Activated CD4-positive, alpha-beta T cell treated with anti-CD3 and anti-CD28 coated beads for 36 hours (primary cell): ENCODE results near the gene MAGI3. TPM values are rescaled to one million over a fixed set of nuclear protein-coding genes. Genes with fewer than 3 reads are reported as not detected.
"Not testable (repeated sequence)": the region's sequence is repeated elsewhere in the genome, so short reads cannot be mapped to it uniquely, and the experiment has no call there.

Experiments
- ATAC-seq: fragments of 200-7000 bp; cut with Tn5 transposase; one replicate; pipeline ENCODE4 v1.10.0; 2021; ENCODE audit warnings: mild to moderate bottlenecking, moderate library complexity
- CTCF ChIA-PET: fragments of 350-600 bp; sonication (Branson Sonifier 250); formaldehyde crosslinking; loops from one replicate; lab custom pipeline; 2021; ENCODE audit warnings: antibody characterized with exemption; lab: Charles Lee
- POLR2A ChIA-PET: fragments of 350-600 bp; sonication (Branson Sonifier 250); formaldehyde crosslinking; loops from one replicate; lab custom pipeline; 2021; ENCODE audit warnings: antibody characterized with exemption, inconsistent platforms; lab: Charles Lee
- DNase-seq: peaks from one replicate; pipeline ENCODE4 v3.0.0-alpha.2; 2020
- H3K27ac Mint-ChIP-seq: one replicate; pipeline ENCODE4 v1.8.0; 2021; ENCODE audit warnings: mixed read lengths
- H3K27me3 Mint-ChIP-seq: one replicate; pipeline ENCODE4 v1.8.0; 2021; ENCODE audit warnings: mixed read lengths
- H3K36me3 Mint-ChIP-seq: one replicate; pipeline ENCODE4 v1.8.0; 2021; ENCODE audit warnings: low read depth, mixed read lengths
- H3K4me1 Mint-ChIP-seq: one replicate; pipeline ENCODE4 v1.8.0; 2021; ENCODE audit warnings: mixed read lengths
- H3K4me3 Mint-ChIP-seq: one replicate; pipeline ENCODE4 v1.8.0; 2021; ENCODE audit warnings: mild to moderate bottlenecking, moderate library complexity, mixed read lengths
- H3K9me3 Mint-ChIP-seq: one replicate; pipeline ENCODE4 v1.8.0; 2021; ENCODE audit warnings: low read depth, mixed read lengths
- intact Hi-C, 2 experiments: fragments of 100-400 bp; cut with DNase I in 1 of 2; cut with micrococcal nuclease in 1 of 2; formaldehyde crosslinking; loops; one replicate each; pipeline versions ENCODE4 v1.14.2 to v1.15.1; 2022 to 2024; cut with DNase I, micrococcal nuclease
- total RNA-seq, 2 experiments: library from RNA; stranded (reverse); gene quantifications; one replicate each; pipeline ENCODE4 v1.2.3, GENCODE V29; 2021

The MAGI3 gene
- total RNA-seq, 2 experiments from 2014 or later: 6.4 to 6.7 TPM

GRCh38 chr1:113399062-113399583, 8.8 kb downstream of the MAGI3 start:
- H3K4me3 Mint-ChIP-seq: no peak overlapping the region
- CTCF ChIA-PET: interaction anchor here (0.6 to 1.1 kb wide), 2 partner anchors 12 to 580 kb away, joined by 3 to 4 read pairs; partner anchors contain the start of gene OLFML3
- peaks cover 2% of the 10 kb centered on the region for H3K27me3 Mint-ChIP-seq
- ATAC-seq (no peak), DNase-seq (no peak)
- no peak overlapping the region for H3K27ac Mint-ChIP-seq
- intact Hi-C loops: loop anchor here in 1 of 2 experiments (10.0 kb wide), 1 partner anchor 546 kb away; no protein-coding TSS in a partner anchor
- POLR2A ChIA-PET: no interaction called here
- H3K36me3 Mint-ChIP-seq: no peaks in the 10 kb centered on the region
- no peaks in the 10 kb centered on the region for H3K9me3 Mint-ChIP-seq
- H3K4me1 Mint-ChIP-seq: peaks cover 8% of the 10 kb centered on the region

GRCh38 chr1:113401067-113401466, 10.8 kb downstream of the MAGI3 start:
- peaks cover 10% of the 10 kb centered on the region for H3K4me1 Mint-ChIP-seq
- POLR2A ChIA-PET: no interaction called here
- H3K27me3 Mint-ChIP-seq: peaks cover 2% of the 10 kb centered on the region
- intact Hi-C loops: no loop called here
- no peak for ATAC-seq
- no peak overlapping the region for H3K27ac Mint-ChIP-seq
- no peak for DNase-seq
- H3K36me3 Mint-ChIP-seq: no peaks in the 10 kb centered on the region
- CTCF ChIA-PET: interaction anchor here (0.6 to 1.0 kb wide), 2 partner anchors 262 to 352 kb away, joined by 3 read pairs; no protein-coding TSS in a partner anchor
- H3K4me3 Mint-ChIP-seq: no peak overlapping the region
- H3K9me3 Mint-ChIP-seq: no peaks in the 10 kb centered on the region

- Mint-ChIP-seq H3K27me3 (peaks cover 2% of the 10 kb centered on the region), H3K4me3 (no peak overlapping the region), H3K4me1 (peaks cover 8% of the 10 kb centered on the region), H3K36me3 (no peaks in the 10 kb centered on the region), H3K27ac (no peak overlapping the region), H3K9me3 (no peaks in the 10 kb centered on the region)
- intact Hi-C loops: no loop called here
- CTCF ChIA-PET: interaction anchor here (1.0 to 1.1 kb wide), 2 partner anchors 21 to 262 kb away, joined by 3 to 4 read pairs; no protein-coding TSS in a partner anchor
- DNase-seq (no peak), ATAC-seq (no peak)
- POLR2A ChIA-PET: no interaction called here
Observed at GRCh38 chr1:113401728-113402127, 11.4 kb downstream of the MAGI3 start.

DNA sequence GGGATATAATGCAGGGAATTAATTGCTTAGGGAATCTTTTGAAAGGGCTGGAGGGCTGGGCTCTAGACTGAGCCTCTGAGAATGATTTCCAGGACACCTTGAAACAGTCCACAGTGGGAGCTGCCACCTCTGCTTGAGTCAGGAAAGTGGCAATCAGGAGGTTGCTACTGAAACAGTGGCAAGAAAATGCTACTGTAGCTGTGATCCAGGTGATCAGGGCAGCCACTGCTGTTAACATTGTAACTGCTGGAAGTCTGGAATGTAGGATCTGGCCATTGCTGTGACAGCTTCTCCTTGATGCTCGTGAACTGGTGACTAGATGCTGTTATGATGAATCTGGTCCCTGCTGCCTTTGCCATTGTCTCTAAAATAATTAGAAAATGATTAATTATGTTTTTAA, 12.8 kb downstream of the MAGI3 start:
- DNase-seq: no peak
- Mint-ChIP-seq H3K9me3 (no peaks in the 10 kb centered on the region), H3K4me1 (peaks cover 9% of the 10 kb centered on the region), H3K27me3 (no peaks in the 10 kb centered on the region), H3K36me3 (no peaks in the 10 kb centered on the region), H3K27ac (no peak overlapping the region), H3K4me3 (no peak overlapping the region)
- POLR2A ChIA-PET: interaction anchor here (0.6 kb wide), 1 partner anchor 268 kb away, joined by 4 read pairs; no protein-coding TSS in a partner anchor
- intact Hi-C loops: no loop called here
- no peak for ATAC-seq
- CTCF ChIA-PET: interaction anchor here (0.5 to 1.2 kb wide), 2 partner anchors 9 to 146 kb away, joined by 4 read pairs; no protein-coding TSS in a partner anchor

DNA sequence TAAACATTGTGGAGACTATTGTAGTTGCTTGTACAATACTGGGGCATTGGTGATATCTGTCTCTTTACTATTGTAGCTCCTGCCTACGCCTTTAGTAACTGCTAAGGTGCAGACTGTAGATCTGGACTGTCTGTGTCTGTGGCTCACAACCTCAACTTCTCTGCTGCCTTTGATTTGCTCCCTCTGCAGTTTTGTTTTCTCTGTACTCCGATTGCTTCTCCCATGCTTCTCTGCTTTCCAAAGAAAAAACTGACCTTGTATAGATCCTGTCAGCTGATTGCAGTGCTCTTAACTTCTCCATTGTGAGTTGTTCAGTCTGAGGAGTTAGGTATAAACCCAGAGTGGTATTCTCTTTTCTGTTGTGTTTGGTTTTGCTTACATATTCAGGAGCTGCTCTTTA, 15.3 kb downstream of the MAGI3 start:
- Mint-ChIP-seq H3K4me1 (peaks cover 10% of the 10 kb centered on the region), H3K27me3 (no peaks in the 10 kb centered on the region), H3K9me3 (no peaks in the 10 kb centered on the region), H3K4me3 (no peak overlapping the region), H3K36me3 (no peaks in the 10 kb centered on the region), H3K27ac (no peak overlapping the region)
- CTCF ChIA-PET: interaction anchor here (0.8 kb wide), 1 partner anchor 34 kb away, joined by 3 read pairs; no protein-coding TSS in a partner anchor
- ATAC-seq: no peak
- intact Hi-C loops: no loop called here
- DNase-seq: no peak
- POLR2A ChIA-PET: no interaction called here

GRCh38 chr1:113406149-113406548, 15.8 kb downstream of the MAGI3 start:
- H3K9me3 Mint-ChIP-seq, intact Hi-C loops: not testable (repeated sequence)

GRCh38 chr1:113409363-113409762, 19.0 kb downstream of the MAGI3 start:
- peaks cover 6% of the 10 kb centered on the region for H3K9me3 Mint-ChIP-seq
- no peak for DNase-seq
- intact Hi-C loops: no loop called here
- no peaks in the 10 kb centered on the region for H3K27me3 Mint-ChIP-seq
- ChIA-PET CTCF (no interaction called here), POLR2A (no interaction called here)
- no peak overlapping the region for H3K27ac Mint-ChIP-seq
- H3K36me3 Mint-ChIP-seq: no peaks in the 10 kb centered on the region
- H3K4me1 Mint-ChIP-seq: peaks cover 10% of the 10 kb centered on the region
- no peak overlapping the region for H3K4me3 Mint-ChIP-seq
- no peak for ATAC-seq

More at GRCh38 chr1:113406149-113406548, 15.8 kb downstream of the MAGI3 start:
- CTCF ChIA-PET, H3K4me3 Mint-ChIP-seq, H3K27ac Mint-ChIP-seq, H3K27me3 Mint-ChIP-seq, DNase-seq, ATAC-seq, H3K36me3 Mint-ChIP-seq, H3K4me1 Mint-ChIP-seq, POLR2A ChIA-PET: not testable (repeated sequence)

GRCh38 chr1:113412020-113412419, 21.7 kb downstream of the MAGI3 start:
- H3K9me3 Mint-ChIP-seq, H3K36me3 Mint-ChIP-seq, POLR2A ChIA-PET, H3K4me1 Mint-ChIP-seq, intact Hi-C loops, DNase-seq, ATAC-seq, CTCF ChIA-PET, H3K27ac Mint-ChIP-seq, H3K4me3 Mint-ChIP-seq, H3K27me3 Mint-ChIP-seq: not testable (repeated sequence)

DNA sequence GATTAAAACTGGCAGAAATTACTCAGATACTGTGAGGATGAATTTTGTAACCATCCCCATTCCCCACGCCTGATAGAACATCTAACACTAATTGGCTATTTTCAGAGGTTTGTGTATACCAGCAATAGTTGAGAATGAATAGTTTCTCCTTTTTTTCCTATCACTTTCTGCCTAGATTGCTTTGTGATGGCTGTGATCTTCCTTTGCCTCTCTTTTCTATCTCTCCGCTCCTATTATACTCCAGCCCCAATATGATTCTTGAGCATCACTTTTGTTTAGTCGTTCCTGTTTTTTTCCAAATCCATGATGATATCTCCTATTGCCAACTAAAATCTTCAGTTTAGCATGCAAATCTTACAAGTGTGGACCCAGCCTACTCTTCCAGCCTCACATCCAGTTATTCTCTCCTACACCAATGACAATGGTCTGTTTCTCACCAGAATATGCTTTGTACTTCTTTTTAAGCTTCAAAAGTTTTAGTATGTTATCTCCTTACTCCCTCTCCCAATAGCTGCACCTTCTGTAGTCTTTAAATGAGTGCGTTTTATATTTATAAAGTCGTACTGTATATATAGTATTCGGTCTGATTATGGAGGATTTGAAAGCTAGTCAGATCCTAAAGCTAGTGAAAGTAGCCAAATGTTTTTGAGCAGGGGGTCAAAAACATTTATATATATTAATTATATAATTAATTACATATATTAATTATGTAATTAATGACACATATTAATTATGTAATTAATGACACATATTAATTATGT, 25.2 kb downstream of the MAGI3 start:
- Mint-ChIP-seq H3K4me3 (no peak overlapping the region), H3K27me3 (no peaks in the 10 kb centered on the region), H3K36me3 (no peaks in the 10 kb centered on the region), H3K9me3 (peaks cover 6% of the 10 kb centered on the region), H3K4me1 (no peaks in the 10 kb centered on the region), H3K27ac (peak overlapping the region; percentile 1)
- ATAC-seq (peak; percentile 58), DNase-seq (no peak)
- ChIA-PET CTCF (interaction anchor here (0.6 to 1.4 kb wide), 2 partner anchors 23 to 275 kb away, joined by 3 read pairs; no protein-coding TSS in a partner anchor), POLR2A (no interaction called here)
- intact Hi-C loops: loop anchor here in 1 of 2 experiments (2.0 kb wide), 1 partner anchor 25 kb away; the partner anchor contains the start of gene MAGI3

- H3K4me3 Mint-ChIP-seq, H3K4me1 Mint-ChIP-seq, POLR2A ChIA-PET: not testable (repeated sequence)
Observed at GRCh38 chr1:113416071-113416470, 25.8 kb downstream of the MAGI3 start.

GRCh38 chr1:113416496-113416895, 26.2 kb downstream of the MAGI3 start:
- H3K27me3 Mint-ChIP-seq: no peaks in the 10 kb centered on the region
- H3K36me3 Mint-ChIP-seq: no peaks in the 10 kb centered on the region
- intact Hi-C loops: no loop called here
- H3K27ac Mint-ChIP-seq: no peak overlapping the region
- DNase-seq (no peak), ATAC-seq (no peak)
- no peak overlapping the region for H3K4me3 Mint-ChIP-seq
- POLR2A ChIA-PET: no interaction called here
- CTCF ChIA-PET: no interaction called here
- peaks cover 6% of the 10 kb centered on the region for H3K9me3 Mint-ChIP-seq
- H3K4me1 Mint-ChIP-seq: no peaks in the 10 kb centered on the region

More at GRCh38 chr1:113416071-113416470, 25.8 kb downstream of the MAGI3 start:
- intact Hi-C loops, H3K36me3 Mint-ChIP-seq, H3K9me3 Mint-ChIP-seq, H3K27me3 Mint-ChIP-seq, H3K27ac Mint-ChIP-seq, ATAC-seq, DNase-seq: not testable (repeated sequence)
- CTCF ChIA-PET: interaction anchor here (0.6 kb wide), 1 partner anchor 275 kb away, joined by 3 read pairs; no protein-coding TSS in a partner anchor
